SK-N-SH (cell line): Measurements from ENCODE around the gene TJP1. TPM values are rescaled to one million over a fixed set of nuclear protein-coding genes. Genes with fewer than 3 reads are reported as not detected.

Experiments
- CTCF ChIA-PET: fragments of 300-600, 350-600 bp; formaldehyde crosslinking; extraction: SDS; loops from one replicate; lab custom pipeline; 2021; lab: Yijun Ruan, JAX
- POLR2A ChIA-PET: fragments of 350-600 bp; sonication (Branson Sonifier 250); formaldehyde crosslinking; extraction: SDS; loops from one replicate; lab custom pipeline; 2020; ENCODE audit warnings: antibody characterized with exemption, inconsistent platforms; lab: Yijun Ruan, JAX
- DNase-seq: peaks from one replicate; pipeline ENCODE4 v3.0.0; 2012
- H2AFZ ChIP-seq: fragments of 200-600 bp; sonication (generic); 2 replicates; pipeline ENCODE4 v1.8.1; 2016; ENCODE audit warnings: antibody characterized with exemption, mild to moderate bottlenecking, low read depth
- H3F3A ChIP-seq: fragments of 200-600 bp; sonication (generic); replicated peaks from 2 replicates; pipeline ENCODE3; 2016; ENCODE audit warnings: antibody characterized with exemption, mild to moderate bottlenecking; ENCODE audit not compliant: insufficient read depth
- H3K27ac ChIP-seq, 2 experiments: fragments of 200-500 bp in 1 of 2; fragments of 200-600 bp in 1 of 2; sonication (Bioruptor generic) in 1 of 2; sonication (generic), shearing (Covaris generic) in 1 of 2; 2 replicates each; pipeline versions ENCODE4 v1.5.1 to v1.6.1; 2014 to 2016; ENCODE audit warnings: low read depth in 2 of 2, inconsistent platforms in 1 of 2, low read length in 1 of 2, mild to moderate bottlenecking in 1 of 2, mixed read lengths in 1 of 2
- H3K27me3 ChIP-seq: fragments of 200-600 bp; sonication (generic), shearing (Covaris generic); 2 replicates; pipeline ENCODE4 v1.6.1; 2016; ENCODE audit warnings: mixed run types; ENCODE audit not compliant: insufficient read depth
- H3K36me3 ChIP-seq, 2 experiments: fragments of 200-500 bp in 1 of 2; fragments of 200-600 bp in 1 of 2; sonication (Bioruptor generic) in 1 of 2; sonication (generic) in 1 of 2; replicated peaks in 1 of 2; 2 replicates each; pipeline versions ENCODE3 to v1.5.1; 2014 to 2016; ENCODE audit warnings: low read length in 1 of 2, mild to moderate bottlenecking in 1 of 2; ENCODE audit not compliant: insufficient read depth in 2 of 2, control insufficient read depth in 1 of 2
- H3K4me1 ChIP-seq, 2 experiments: fragments of 200-500 bp in 1 of 2; fragments of 200-600 bp in 1 of 2; sonication (Bioruptor generic) in 1 of 2; sonication (generic), shearing (Covaris generic) in 1 of 2; 2 replicates each; pipeline versions ENCODE4 v1.5.1 to v1.6.1; 2014 to 2016; ENCODE audit warnings: low read depth in 1 of 2, low read length in 1 of 2, mixed run types in 1 of 2; ENCODE audit not compliant: insufficient read depth in 2 of 2, control insufficient read depth in 1 of 2
- H3K4me2 ChIP-seq: fragments of 200-600 bp; sonication (generic), shearing (Covaris generic); 2 replicates; pipeline ENCODE4 v1.6.1; 2017; ENCODE audit warnings: mixed run types
- H3K4me3 ChIP-seq, 2 experiments: fragments of 200-500 bp in 1 of 2; fragments of 200-600 bp in 1 of 2; sonication (Bioruptor generic) in 1 of 2; sonication (generic), shearing (Covaris generic) in 1 of 2; 2 replicates each; pipeline versions ENCODE4 v1.5.1 to v1.8.1; 2014 to 2016; ENCODE audit warnings: low read depth in 2 of 2, inconsistent platforms in 1 of 2, low read length in 1 of 2, mild to moderate bottlenecking in 1 of 2, mixed read lengths in 1 of 2, moderate library complexity in 1 of 2
- H3K79me2 ChIP-seq: fragments of 200-600 bp; sonication (generic); 2 replicates; pipeline ENCODE4 v1.8.1; 2017; ENCODE audit warnings: mild to moderate bottlenecking; ENCODE audit not compliant: insufficient read depth
- H3K9ac ChIP-seq: fragments of 200-600 bp; sonication (generic); 2 replicates; pipeline ENCODE4 v1.6.1; 2017; ENCODE audit warnings: mixed run types
- H3K9me2 ChIP-seq: fragments of 200-600 bp; sonication (generic); 2 replicates; pipeline ENCODE4 v1.6.1; 2017; ENCODE audit warnings: mixed run types
- H3K9me3 ChIP-seq: fragments of 200-600 bp; sonication (generic); 2 replicates; pipeline ENCODE4 v1.6.1; 2017; ENCODE audit warnings: mixed run types, mild to moderate bottlenecking, moderate library complexity
- H4K20me1 ChIP-seq: fragments of 200-600 bp; sonication (generic); 2 replicates; pipeline ENCODE4 v1.6.1; 2017; ENCODE audit warnings: mild to moderate bottlenecking, mixed run types; ENCODE audit not compliant: insufficient read depth
- EP300 ChIP-seq, 2 experiments: IDR thresholded peaks; 2 replicates each; pipeline versions ENCODE4 v1.4.0 to v1.6.1; 2012; ENCODE audit warnings: borderline replicate concordance in 1 of 2, low read depth in 1 of 2, low read length in 1 of 2
- EZH2phosphoT487 ChIP-seq: fragments of 200-600 bp; sonication (generic); IDR thresholded peaks from 2 replicates; pipeline ENCODE4 v1.6.1; 2017; ENCODE audit warnings: low read depth, mixed run types, mild to moderate bottlenecking, antibody characterized with exemption, moderate library complexity, borderline replicate concordance
- FOSL2 ChIP-seq: IDR thresholded peaks from 2 replicates; pipeline ENCODE4 v1.4.0; 2012; ENCODE audit warnings: low read depth, mild to moderate bottlenecking, moderate library complexity, borderline replicate concordance
- FOXJ3 ChIP-seq: sonication (generic); formaldehyde crosslinking; IDR thresholded peaks from 2 replicates; pipeline ENCODE4 v1.5.1; 2020; ENCODE audit warnings: mild to moderate bottlenecking, missing genetic modification reagents
- NFIC ChIP-seq: IDR thresholded peaks from 2 replicates; pipeline ENCODE4 v1.4.0; 2012; ENCODE audit warnings: borderline replicate concordance
- NRF1 ChIP-seq: IDR thresholded peaks from 2 replicates; pipeline ENCODE4 v1.6.1; 2012; ENCODE audit warnings: low read depth, mild to moderate bottlenecking, low read length
- RCOR1 ChIP-seq: fragments of 150-350 bp; IDR thresholded peaks from 2 replicates; pipeline ENCODE4 v1.6.1; 2017; ENCODE audit warnings: antibody characterized with exemption, low read length
- SIN3A ChIP-seq: IDR thresholded peaks from 2 replicates; pipeline ENCODE4 v1.6.1; 2012; ENCODE audit warnings: low read depth, mild to moderate bottlenecking, low read length, moderate library complexity, borderline replicate concordance
- SMC3 ChIP-seq: IDR thresholded peaks from 2 replicates; pipeline ENCODE4 v1.6.1; 2012; ENCODE audit warnings: low read depth, low read length, improper control_type of control experiment
- TAF1 ChIP-seq: IDR thresholded peaks from 2 replicates; pipeline ENCODE4 v1.6.1; 2012; ENCODE audit warnings: low read depth, mild to moderate bottlenecking, low read length, moderate library complexity, borderline replicate concordance
- TEAD4 ChIP-seq: IDR thresholded peaks from 2 replicates; pipeline ENCODE4 v1.4.0; 2012; ENCODE audit warnings: mild to moderate bottlenecking, borderline replicate concordance; ENCODE audit not compliant: insufficient read depth
- WGBS: methylation state at CpG from one replicate; pipeline ENCODE4 v1.1.6; 2017; ENCODE audit warnings: low lambda C conversion rate; 5-methylcytosine and 5-hydroxymethylcytosine counted together
- polyA plus RNA-seq, 3 experiments: library from polyadenylated mRNA; depleted of rRNA; stranded (reverse); fragments of >200 nt; gene quantifications; 2 replicates each; pipeline ENCODE4 v1.2.3, GENCODE V29; 2012
- TF ChIP-seq, protein P1 (sequence below): fragments of 200-600 bp; sonication (generic); IDR thresholded peaks from 2 replicates; pipeline ENCODE4 v1.6.1; 2017; ENCODE audit warnings: antibody characterized with exemption, mild to moderate bottlenecking, moderate library complexity
- TF ChIP-seq, protein P2 (sequence below): IDR thresholded peaks from 2 replicates; pipeline ENCODE4 v1.4.0; 2012; ENCODE audit warnings: low read depth, borderline replicate concordance
- TF ChIP-seq, protein P3 (sequence below): fragments of 150-350 bp; IDR thresholded peaks from 2 replicates; pipeline ENCODE4 v1.6.1; 2016; ENCODE audit warnings: mild to moderate bottlenecking, low read depth, low read length
- TF ChIP-seq, protein P4 (sequence below): IDR thresholded peaks from 2 replicates; pipeline ENCODE4 v1.4.0; 2012; ENCODE audit warnings: low read depth

The TJP1 gene
- polyA plus RNA-seq, 1 of the 3 experiments (the other 2 are of a cell fraction), result 17.5 TPM

DNA sequence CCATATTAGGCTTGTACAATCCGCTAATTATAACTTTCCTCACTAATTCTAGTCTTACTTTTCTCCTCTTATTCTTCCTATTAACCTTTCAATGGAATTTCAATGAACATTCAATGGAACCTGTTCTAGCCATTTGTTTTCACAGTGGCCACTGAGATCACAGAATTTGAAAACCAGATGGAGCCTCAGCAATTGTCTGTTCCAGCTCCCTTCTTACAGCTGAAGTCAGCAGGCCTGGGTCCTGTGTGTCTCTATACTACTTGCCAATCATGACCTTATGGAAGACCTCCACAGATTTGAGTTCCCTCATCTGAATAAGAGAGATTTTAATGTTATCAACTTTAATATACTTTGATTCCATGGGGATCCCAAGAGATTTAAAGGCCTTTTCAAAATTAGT, 36.6 kb downstream of the TJP1 start (continued):
- TF ChIP-seq, protein P1, sequence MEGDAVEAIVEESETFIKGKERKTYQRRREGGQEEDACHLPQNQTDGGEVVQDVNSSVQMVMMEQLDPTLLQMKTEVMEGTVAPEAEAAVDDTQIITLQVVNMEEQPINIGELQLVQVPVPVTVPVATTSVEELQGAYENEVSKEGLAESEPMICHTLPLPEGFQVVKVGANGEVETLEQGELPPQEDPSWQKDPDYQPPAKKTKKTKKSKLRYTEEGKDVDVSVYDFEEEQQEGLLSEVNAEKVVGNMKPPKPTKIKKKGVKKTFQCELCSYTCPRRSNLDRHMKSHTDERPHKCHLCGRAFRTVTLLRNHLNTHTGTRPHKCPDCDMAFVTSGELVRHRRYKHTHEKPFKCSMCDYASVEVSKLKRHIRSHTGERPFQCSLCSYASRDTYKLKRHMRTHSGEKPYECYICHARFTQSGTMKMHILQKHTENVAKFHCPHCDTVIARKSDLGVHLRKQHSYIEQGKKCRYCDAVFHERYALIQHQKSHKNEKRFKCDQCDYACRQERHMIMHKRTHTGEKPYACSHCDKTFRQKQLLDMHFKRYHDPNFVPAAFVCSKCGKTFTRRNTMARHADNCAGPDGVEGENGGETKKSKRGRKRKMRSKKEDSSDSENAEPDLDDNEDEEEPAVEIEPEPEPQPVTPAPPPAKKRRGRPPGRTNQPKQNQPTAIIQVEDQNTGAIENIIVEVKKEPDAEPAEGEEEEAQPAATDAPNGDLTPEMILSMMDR, result no peak
- TF ChIP-seq TAF1, result no peak
- TF ChIP-seq SIN3A, result no peak

DNA sequence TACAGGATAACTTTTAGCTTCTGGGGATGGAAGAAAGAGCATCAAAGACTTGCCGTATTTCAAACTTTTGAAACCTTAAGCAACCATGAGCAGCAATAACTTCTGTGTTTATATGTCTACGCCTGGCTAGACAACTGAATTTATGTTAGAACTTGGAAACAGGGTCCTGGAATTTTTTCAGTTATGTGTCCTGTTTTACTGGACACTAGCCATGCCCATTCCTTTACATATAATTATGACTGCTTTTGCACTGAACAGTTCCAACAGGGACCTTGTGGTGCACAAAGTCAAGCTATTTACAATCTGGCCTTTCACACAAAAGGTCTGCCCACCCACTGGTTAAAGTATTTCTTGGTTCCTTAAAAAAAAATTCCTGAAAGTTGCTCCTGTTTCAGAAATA, 37.1 kb downstream of the TJP1 start:
- Histone ChIP-seq H2AFZ (no peak overlapping the region), H3K4me1 (0 out of 4 replicates have a peak, but pooled peaks cover 0 to 5% of the 10 kb centered on the region in 2 experiments), H3K36me3 (peaks cover 0 to 8% of the 10 kb centered on the region in 2 experiments), H3K4me2 (no peak overlapping the region), H3K27me3 (no peaks in the 10 kb centered on the region), H3F3A (peaks cover 8% of the 10 kb centered on the region), H3K79me2 (peaks cover 84% of the 10 kb centered on the region), H3K27ac (no peak overlapping the region), H3K9me2 (no peaks in the 10 kb centered on the region), H3K9ac (no peak overlapping the region), H3K9me3 (0 out of 2 replicates have a peak, but pooled peaks cover 4% of the 10 kb centered on the region), H4K20me1 (peaks cover 4% of the 10 kb centered on the region; the same call in 1 of the 2 replicates), H3K4me3 (no peak overlapping the region)
- 93% methylated on average over 2 of the region's 2 CpGs for WGBS
- TF ChIP-seq NFIC, result no peak
- TF ChIP-seq, protein P1, result no peak
- TF ChIP-seq FOXJ3 (CRISPR knock-in tag), result no peak
- CTCF ChIA-PET, result no interaction called here
- POLR2A ChIA-PET, result no interaction called here
- no peak for DNase-seq

DNA sequence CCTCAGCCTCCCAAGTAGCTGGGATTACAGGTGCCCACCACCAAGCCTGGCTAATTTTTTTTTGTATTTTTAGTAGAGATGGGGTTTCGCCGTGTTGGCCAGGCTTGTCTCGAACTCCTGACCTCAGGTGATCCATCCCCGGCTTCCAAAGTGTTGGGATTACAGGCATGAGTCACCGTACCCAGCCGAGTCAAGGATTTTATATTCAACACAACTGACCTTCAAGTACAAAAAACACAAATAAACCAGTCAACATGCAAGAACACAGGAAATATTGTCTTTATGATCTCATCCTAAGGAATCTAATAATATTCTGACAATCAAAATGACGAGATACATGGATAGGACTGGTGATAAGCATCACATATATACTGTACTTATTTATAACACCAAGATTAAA, 37.9 kb downstream of the TJP1 start:
- peaks cover 84% of the 10 kb centered on the region for H3K79me2 ChIP-seq
- H2AFZ ChIP-seq, result no peak overlapping the region
- no peaks in the 10 kb centered on the region for H3K27me3 ChIP-seq
- H3K27ac ChIP-seq, result no peak overlapping the region
- no peak overlapping the region for H3K4me2 ChIP-seq
- CTCF ChIA-PET, result interaction anchor here (0.7 kb wide), 1 partner anchor 77 kb away, joined by 3 read pairs; no protein-coding TSS in a partner anchor
- no peak overlapping the region for H3K9ac ChIP-seq
- peaks cover 8% of the 10 kb centered on the region; the same call in 1 of the 2 replicates for H4K20me1 ChIP-seq
- H3K4me3 ChIP-seq, result no peak overlapping the region
- no peak for DNase-seq
- peaks cover 0 to 8% of the 10 kb centered on the region in 2 experiments for H3K36me3 ChIP-seq
- 81% methylated on average over 7 of the region's 7 CpGs for WGBS
- POLR2A ChIA-PET, result no interaction called here
- no peaks in the 10 kb centered on the region for H3K9me2 ChIP-seq
- 0 out of 2 replicates have a peak, but pooled peaks cover 4% of the 10 kb centered on the region for H3K9me3 ChIP-seq
- H3K4me1 ChIP-seq, result 0 out of 4 replicates have a peak, but pooled peaks cover 0 to 5% of the 10 kb centered on the region in 2 experiments
- H3F3A ChIP-seq, result peaks cover 8% of the 10 kb centered on the region
- no peak for TF ChIP-seq EZH2phosphoT487
- TF ChIP-seq RCOR1, result no peak
- no peak for TF ChIP-seq SMC3
- TF ChIP-seq NRF1, result no peak
- no peak for TF ChIP-seq NFIC
- TF ChIP-seq, protein P2, sequence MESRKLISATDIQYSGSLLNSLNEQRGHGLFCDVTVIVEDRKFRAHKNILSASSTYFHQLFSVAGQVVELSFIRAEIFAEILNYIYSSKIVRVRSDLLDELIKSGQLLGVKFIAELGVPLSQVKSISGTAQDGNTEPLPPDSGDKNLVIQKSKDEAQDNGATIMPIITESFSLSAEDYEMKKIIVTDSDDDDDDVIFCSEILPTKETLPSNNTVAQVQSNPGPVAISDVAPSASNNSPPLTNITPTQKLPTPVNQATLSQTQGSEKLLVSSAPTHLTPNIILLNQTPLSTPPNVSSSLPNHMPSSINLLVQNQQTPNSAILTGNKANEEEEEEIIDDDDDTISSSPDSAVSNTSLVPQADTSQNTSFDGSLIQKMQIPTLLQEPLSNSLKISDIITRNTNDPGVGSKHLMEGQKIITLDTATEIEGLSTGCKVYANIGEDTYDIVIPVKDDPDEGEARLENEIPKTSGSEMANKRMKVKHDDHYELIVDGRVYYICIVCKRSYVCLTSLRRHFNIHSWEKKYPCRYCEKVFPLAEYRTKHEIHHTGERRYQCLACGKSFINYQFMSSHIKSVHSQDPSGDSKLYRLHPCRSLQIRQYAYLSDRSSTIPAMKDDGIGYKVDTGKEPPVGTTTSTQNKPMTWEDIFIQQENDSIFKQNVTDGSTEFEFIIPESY, result no peak
- TF ChIP-seq, protein P3, sequence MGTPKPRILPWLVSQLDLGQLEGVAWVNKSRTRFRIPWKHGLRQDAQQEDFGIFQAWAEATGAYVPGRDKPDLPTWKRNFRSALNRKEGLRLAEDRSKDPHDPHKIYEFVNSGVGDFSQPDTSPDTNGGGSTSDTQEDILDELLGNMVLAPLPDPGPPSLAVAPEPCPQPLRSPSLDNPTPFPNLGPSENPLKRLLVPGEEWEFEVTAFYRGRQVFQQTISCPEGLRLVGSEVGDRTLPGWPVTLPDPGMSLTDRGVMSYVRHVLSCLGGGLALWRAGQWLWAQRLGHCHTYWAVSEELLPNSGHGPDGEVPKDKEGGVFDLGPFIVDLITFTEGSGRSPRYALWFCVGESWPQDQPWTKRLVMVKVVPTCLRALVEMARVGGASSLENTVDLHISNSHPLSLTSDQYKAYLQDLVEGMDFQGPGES, result no peak
- TF ChIP-seq, protein P4, sequence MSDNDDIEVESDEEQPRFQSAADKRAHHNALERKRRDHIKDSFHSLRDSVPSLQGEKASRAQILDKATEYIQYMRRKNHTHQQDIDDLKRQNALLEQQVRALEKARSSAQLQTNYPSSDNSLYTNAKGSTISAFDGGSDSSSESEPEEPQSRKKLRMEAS, result no peak
- no peak for TF ChIP-seq TAF1
- no peak for TF ChIP-seq FOSL2
- no peak for TF ChIP-seq EP300 (IDR thresholded peaks at IDR 0.05; ENCODE audit: borderline replicate concordance in 1 of 2, low read depth in 1 of 2, low read length in 1 of 2)
- no peak for TF ChIP-seq TEAD4
